ENCODE data around the gene GSDMA.

The GSDMA gene

DNA sequence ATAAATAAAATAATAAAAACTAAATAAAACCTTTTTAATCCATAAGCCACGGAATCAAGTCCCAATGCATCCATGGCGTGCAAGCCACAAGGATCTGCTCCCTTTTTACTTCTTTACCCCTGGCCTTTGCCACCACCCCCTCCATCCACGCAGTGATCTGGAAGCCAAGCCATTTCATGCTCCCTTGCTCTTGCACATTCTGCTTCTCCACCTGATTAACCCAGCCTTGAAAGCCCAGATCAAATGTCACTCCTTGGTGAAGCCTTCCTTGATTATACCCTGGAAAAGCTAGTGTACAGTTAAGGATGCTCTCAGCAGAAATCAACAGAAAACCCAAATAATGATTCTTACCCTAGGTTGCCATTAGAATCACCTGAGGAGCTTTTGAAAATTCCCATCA lies 25.4 kb upstream of the GSDMA start:
- no peak for DNase-seq (ENCODE audit: extremely low spot score)
- POLR2A ChIA-PET, result interaction anchor here (0.8 to 1.2 kb wide), 3 partner anchors 21 to 203 kb away, joined by 3 read pairs; partner anchors contain the start of genes CASC3 and PSMD3
- CTCF ChIA-PET, result interaction anchor here (1.1 kb wide), 1 partner anchor 41 kb away, joined by 3 read pairs; no protein-coding TSS in a partner anchor
- TF ChIP-seq ZNF384 (IDR thresholded peaks at IDR 0.05) (no peak), TARDBP (IDR thresholded peaks at IDR 0.05) (no peak), NFRKB (IDR thresholded peaks at IDR 0.05) (no peak), FOXA1 (IDR thresholded peaks at IDR 0.05) (no peak), SP1 (IDR thresholded peaks at IDR 0.05) (no peak), CTBP1 (IDR thresholded peaks at IDR 0.05; ENCODE audit: borderline replicate concordance) (no peak), SUZ12 (IDR thresholded peaks at IDR 0.05) (no peak), ARNT (IDR thresholded peaks at IDR 0.05) (no peak), ELF4 (IDR thresholded peaks at IDR 0.05) (no peak), BHLHE40 (IDR thresholded peaks at IDR 0.05; ENCODE audit: borderline replicate concordance) (no peak), HDGF (IDR thresholded peaks at IDR 0.05; ENCODE audit: borderline replicate concordance) (no peak), L3MBTL2 (conservative IDR thresholded peaks at IDR 0.05) (no peak), LEF1 (IDR thresholded peaks at IDR 0.05; ENCODE audit: borderline replicate concordance) (no peak), FOXM1 (IDR thresholded peaks at IDR 0.05; ENCODE audit: borderline replicate concordance) (no peak)

- POLR2A ChIA-PET, result interaction anchor here (0.8 to 1.7 kb wide), 4 partner anchors 11 to 202 kb away, joined by 3 to 6 read pairs (median 3); partner anchors contain the start of genes CASC3, LRRC3C, ORMDL3 and PSMD3
- CTCF ChIA-PET, result interaction anchor here (1.1 kb wide), 1 partner anchor 40 kb away, joined by 3 read pairs; no protein-coding TSS in a partner anchor
- TF ChIP-seq BHLHE40 (IDR thresholded peaks at IDR 0.05; ENCODE audit: borderline replicate concordance) (no peak), ARNT (IDR thresholded peaks at IDR 0.05) (no peak), L3MBTL2 (conservative IDR thresholded peaks at IDR 0.05) (no peak), ZNF384 (IDR thresholded peaks at IDR 0.05) (no peak), ELF4 (IDR thresholded peaks at IDR 0.05) (no peak), FOXA1 (IDR thresholded peaks at IDR 0.05) (no peak), FOXK2 (IDR thresholded peaks at IDR 0.05) (no peak), HDGF (IDR thresholded peaks at IDR 0.05; ENCODE audit: borderline replicate concordance) (no peak), NFRKB (IDR thresholded peaks at IDR 0.05) (no peak), SP1 (IDR thresholded peaks at IDR 0.05) (no peak), FOXM1 (IDR thresholded peaks at IDR 0.05; ENCODE audit: borderline replicate concordance) (no peak), LEF1 (IDR thresholded peaks at IDR 0.05; ENCODE audit: borderline replicate concordance) (no peak)
- DNase-seq (ENCODE audit: extremely low spot score), result no peak
Measured at GRCh38 chr17:39938140-39938869, 24.5 kb upstream of the GSDMA start.

GRCh38 chr17:39939106-39939505 lies 23.7 kb upstream of the GSDMA start:
- ChIA-PET CTCF (interaction anchor here (0.6 to 0.7 kb wide), 2 partner anchors 11 to 857 kb away, joined by 3 read pairs; no protein-coding TSS in a partner anchor), POLR2A (interaction anchor here (1.5 to 1.7 kb wide), 2 partner anchors 12 to 41 kb away, joined by 5 to 6 read pairs; partner anchors contain the start of genes LRRC3C, ORMDL3 and PSMD3)
- DNase-seq (ENCODE audit: extremely low spot score), result no peak
- TF ChIP-seq L3MBTL2 (conservative IDR thresholded peaks at IDR 0.05) (no peak), ELF4 (IDR thresholded peaks at IDR 0.05) (no peak)

GRCh38 chr17:39939588-39940419 lies 23.0 kb upstream of the GSDMA start:
- TF ChIP-seq HDGF (IDR thresholded peaks at IDR 0.05; ENCODE audit: borderline replicate concordance) (no peak), FOXK2 (IDR thresholded peaks at IDR 0.05) (no peak), BHLHE40 (IDR thresholded peaks at IDR 0.05; ENCODE audit: borderline replicate concordance) (no peak)
- DNase-seq (ENCODE audit: extremely low spot score), result peak; percentile 23
- POLR2A ChIA-PET, result interaction anchor here (1.5 to 1.7 kb wide), 2 partner anchors 12 to 40 kb away, joined by 5 to 6 read pairs; partner anchors contain the start of genes LRRC3C, ORMDL3 and PSMD3

GRCh38 chr17:39943702-39944392 lies 19.0 kb upstream of the GSDMA start:
- DNase-seq (ENCODE audit: extremely low spot score), result no peak
- TF ChIP-seq TARDBP (IDR thresholded peaks at IDR 0.05), result no peak
- no peak for TF ChIP-seq L3MBTL2 (conservative IDR thresholded peaks at IDR 0.05)
- TF ChIP-seq SP1 (IDR thresholded peaks at IDR 0.05), result no peak
- no peak for TF ChIP-seq LEF1 (IDR thresholded peaks at IDR 0.05; ENCODE audit: borderline replicate concordance)
- TF ChIP-seq SUZ12 (IDR thresholded peaks at IDR 0.05), result no peak
- TF ChIP-seq HDGF (IDR thresholded peaks at IDR 0.05; ENCODE audit: borderline replicate concordance), result no peak
- no peak for TF ChIP-seq PKNOX1 (IDR thresholded peaks at IDR 0.05)
- TF ChIP-seq FOXA1 (IDR thresholded peaks at IDR 0.05), result no peak
- TF ChIP-seq ARNT (IDR thresholded peaks at IDR 0.05), result no peak
- TF ChIP-seq BHLHE40 (IDR thresholded peaks at IDR 0.05; ENCODE audit: borderline replicate concordance), result no peak
- no peak for TF ChIP-seq FOXK2 (IDR thresholded peaks at IDR 0.05)
- TF ChIP-seq ZNF384 (IDR thresholded peaks at IDR 0.05), result no peak
- TF ChIP-seq NFRKB (IDR thresholded peaks at IDR 0.05), result no peak
- no peak for TF ChIP-seq CTBP1 (IDR thresholded peaks at IDR 0.05; ENCODE audit: borderline replicate concordance)
- ChIA-PET POLR2A (no interaction called here), CTCF (interaction anchor here (0.6 kb wide), 1 partner anchor 142 kb away, joined by 3 read pairs; no protein-coding TSS in a partner anchor)

More at GRCh38 chr17:39939588-39940419, 23.0 kb upstream of the GSDMA start:
- CTCF ChIA-PET, result interaction anchor here (0.6 to 0.7 kb wide), 3 partner anchors 12 to 858 kb away, joined by 3 read pairs; no protein-coding TSS in a partner anchor

- DNase-seq (ENCODE audit: extremely low spot score), result no peak
- TF ChIP-seq SP1 (IDR thresholded peaks at IDR 0.05) (no peak), FOXM1 (IDR thresholded peaks at IDR 0.05; ENCODE audit: borderline replicate concordance) (no peak)
- CTCF ChIA-PET, result interaction anchor here (0.6 kb wide), 1 partner anchor 142 kb away, joined by 3 read pairs; no protein-coding TSS in a partner anchor
- POLR2A ChIA-PET, result no interaction called here
Measured at GRCh38 chr17:39944393-39944711, 18.5 kb upstream of the GSDMA start.
